Inflammatory macrophage treated with lipopolysaccharide for 4 hours (primary cell): ENCODE results near the gene PCSK5.

Experiments used
- DNase-seq: peaks from one replicate; pipeline ENCODE4 v3.0.0-alpha.2; 2020

The PCSK5 gene

DNA sequence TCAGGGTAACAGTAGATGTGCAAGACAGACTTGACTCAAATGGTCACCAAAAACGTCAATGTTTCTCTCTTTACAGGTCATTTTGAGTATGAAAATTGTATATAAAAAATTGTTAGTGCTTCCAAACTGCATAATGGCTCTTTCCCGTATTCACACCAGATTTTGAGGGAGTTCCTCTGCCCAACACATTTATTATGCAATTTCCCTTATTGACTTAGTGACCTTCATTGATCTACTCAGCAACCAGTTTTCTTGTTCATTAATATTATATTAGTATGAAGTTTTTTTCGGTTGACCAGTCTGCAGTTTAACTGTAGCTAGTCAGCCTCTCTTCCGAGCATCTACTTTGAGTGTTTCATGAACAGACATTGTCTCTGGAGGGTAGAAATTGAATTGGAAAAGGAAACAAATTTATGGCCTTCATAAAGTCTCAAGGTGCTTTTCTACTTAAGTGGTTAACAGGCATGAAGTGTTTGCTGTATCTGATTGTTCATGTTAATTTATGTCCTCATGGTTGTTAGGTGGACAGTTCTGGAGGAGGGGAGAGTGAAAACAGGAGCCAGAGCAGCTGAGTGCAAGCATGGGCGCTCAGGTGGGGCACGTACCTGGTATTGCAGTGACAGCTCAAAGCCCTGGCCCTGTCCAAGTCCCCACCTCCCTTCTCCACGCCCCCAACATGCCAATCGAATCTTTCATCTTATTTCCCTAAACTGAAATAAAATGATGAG, 263.6 kb downstream of the PCSK5 start:
- DNase-seq = no peak

DNA sequence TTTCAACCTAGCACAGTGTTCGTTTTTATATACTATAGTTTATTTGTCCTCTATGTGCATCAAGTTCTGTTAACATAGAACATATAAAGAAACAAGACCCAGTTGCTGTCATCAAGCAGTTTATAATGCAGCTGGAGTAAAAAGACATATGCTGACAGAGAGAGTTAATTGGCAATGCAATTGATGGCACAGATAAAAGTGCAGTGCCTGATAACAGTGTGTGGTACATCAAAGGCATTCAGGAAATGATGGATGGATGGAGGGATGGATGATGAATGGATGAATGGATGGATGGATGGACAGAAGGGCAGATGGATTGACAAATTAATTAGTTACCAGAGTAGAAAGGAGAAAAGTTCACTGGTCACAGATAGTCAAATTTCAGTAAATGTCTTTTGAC, 264.9 kb downstream of the PCSK5 start:
- DNase-seq = no peak

DNA sequence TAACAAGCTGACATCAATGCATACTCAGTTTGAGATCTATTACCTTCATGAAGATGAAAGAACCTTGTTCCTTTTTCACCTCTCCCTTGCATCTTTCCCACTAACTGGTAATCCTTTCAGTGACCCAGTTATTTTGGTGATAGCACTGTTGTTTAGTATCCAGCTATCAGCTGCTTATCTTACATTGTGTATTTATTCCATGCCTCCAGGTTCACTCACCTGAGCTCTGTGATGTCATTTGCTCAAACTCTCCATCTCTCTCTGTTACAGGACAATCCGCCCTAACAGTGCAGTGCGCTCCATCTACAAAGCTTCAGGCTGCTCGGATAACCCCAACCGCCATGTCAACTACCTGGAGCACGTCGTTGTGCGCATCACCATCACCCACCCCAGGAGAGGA, 268.2 kb downstream of the PCSK5 start:
- no peak for DNase-seq

DNA sequence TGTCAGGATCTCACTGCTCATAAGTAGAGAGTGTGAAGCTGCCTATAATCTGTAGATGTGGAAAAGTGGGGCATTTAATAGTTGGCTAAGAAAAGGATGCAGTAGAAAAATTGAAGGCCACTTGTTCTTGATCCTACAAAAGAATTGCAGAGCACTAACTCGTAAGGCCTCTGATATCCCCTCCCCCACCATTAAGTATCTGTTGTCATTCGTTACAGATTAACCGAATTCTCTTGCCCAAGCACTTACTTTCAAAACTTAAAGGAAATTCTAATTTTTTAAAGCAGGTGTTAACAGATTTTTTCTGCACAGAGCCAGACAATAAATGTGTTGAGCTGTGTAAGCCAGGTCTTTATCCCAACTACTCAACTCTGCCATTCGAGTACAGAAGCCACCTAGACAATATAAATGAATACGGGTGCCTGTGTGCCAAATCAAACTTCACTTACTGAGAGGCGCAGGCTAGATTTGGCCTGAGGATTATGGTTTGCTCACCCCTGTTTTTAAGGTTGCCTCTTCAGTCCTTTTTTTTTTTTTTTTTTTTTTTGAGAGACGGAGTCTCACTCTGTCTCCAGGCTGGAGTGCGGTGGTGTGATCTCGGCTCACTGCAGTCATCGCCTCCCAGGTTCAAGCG, 268.9 kb downstream of the PCSK5 start:
- no peak for DNase-seq

DNA sequence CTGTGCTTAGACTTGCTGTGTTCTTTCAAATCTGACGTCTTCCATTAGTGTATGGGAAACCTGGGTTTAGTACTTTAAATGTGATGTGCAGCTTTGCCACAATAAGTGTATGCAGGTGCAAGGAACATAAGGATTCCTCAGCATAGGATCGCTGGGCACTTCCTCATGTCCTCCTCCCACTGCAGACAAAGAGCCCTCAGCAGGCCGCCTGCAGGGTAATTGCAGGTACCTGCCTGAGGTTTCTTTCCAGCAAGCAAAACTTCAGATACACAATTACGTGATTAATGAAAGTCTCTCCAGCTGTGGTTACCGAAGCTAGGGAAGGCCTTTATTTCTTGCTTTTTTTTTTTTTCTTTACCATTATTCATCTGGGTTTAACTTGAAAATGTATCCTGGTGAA, 270.6 kb downstream of the PCSK5 start:
- DNase-seq = no peak

DNA sequence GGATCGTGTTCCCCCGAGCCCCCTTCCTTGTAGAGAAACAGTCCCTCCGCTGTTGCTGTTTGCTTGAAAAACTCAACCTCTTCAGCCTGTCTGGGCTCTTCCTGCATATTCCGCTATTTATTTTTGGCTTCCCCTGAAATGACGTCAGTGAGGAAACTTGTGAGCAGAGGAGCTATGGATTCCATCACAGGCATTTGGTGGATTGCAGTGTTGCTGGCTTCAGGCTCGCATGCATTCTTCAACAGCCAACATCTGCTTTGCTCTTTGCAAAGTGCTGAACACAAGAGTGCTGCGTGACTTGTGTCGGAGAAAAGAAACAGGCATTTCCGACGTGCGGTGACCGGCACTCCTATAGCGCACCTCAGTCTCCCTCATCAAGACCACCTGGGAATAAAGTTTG, 271.1 kb downstream of the PCSK5 start:
- DNase-seq = no peak

DNA sequence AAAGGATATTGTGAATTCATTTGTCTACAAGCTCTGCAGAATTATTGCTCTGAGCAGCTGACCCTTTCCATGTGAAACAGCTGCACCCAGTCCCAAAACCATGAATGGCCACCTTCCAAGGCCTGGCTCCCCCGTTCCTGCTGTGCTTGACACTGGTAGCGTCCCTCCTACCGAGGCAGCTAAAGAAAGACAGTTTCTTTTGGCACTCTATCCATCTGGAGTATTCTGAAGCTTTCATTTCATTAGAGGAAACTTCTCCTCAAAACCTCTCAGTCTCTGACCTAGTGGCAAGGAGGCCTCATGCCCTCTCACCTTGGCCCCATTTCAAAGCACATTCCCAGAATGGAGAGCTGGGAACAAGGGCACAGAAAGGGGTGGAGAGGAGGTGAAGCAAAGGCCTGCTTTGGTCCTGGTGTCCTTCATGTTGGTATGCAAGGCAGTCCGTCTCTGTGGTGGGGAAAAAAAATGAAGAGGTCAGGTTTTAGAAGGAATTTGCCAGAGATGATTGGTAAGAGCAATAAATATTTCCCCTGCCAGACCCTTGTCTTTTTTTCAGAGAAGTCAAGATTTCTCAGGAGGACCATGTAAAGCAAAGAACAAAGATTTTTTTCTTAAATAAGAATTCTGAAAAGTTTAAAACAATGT, 271.7 kb downstream of the PCSK5 start:
- DNase-seq = no peak

DNA sequence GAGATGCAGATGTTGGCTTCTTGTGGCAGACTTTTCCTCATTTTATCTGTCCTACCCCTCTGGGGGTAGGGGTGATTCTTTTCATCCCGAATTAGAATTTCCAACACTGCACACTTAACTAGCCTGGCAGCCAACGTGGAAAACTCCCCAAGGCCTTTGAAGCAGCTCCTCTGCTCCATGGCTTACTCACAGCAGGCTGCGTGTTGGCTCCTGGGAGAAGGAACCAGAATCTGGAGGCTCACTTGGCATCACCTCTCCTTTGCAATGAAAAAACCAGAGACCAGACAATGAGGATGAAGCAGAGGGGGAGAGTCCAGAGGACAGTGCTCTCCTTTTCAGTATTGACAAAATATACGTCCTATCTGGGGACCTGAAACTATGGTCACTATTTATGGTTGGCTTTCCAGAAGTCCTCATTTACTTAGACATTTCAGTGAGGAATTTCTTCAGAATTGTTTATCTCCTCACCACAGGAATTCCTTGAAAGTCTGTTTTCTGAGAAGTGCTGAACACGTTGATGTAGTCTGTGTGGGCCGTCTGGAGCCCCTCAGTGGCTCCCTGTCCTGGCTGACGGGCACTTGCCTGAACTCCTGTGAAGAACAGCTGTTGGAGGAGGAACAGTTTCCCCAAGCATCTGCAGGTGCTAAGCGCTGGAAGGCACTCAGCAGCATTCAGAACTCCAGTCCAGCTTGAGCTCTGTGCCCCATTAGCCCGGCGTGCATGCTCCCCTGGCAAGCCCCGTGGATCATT, 272.5 kb downstream of the PCSK5 start:
- DNase-seq = no peak

DNA sequence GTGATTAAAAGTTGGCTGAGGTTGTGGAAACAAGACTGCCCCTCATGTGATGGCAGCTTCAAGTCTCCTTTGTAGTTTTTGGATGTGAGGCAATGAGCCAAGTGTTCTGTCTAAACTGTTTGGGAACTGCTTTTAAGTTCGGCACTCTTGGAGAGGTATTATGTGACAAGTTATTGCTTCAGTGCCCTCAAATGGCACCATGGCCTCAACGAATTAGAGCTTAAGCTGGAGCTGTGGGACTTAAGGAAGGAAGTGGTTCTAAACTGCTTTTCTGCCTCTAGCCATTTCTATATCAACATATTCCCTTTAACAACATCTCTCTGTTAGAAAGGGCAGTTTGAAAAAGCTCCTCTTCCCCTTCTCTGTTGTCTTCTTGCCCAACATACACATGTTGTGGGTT, 276.1 kb downstream of the PCSK5 start:
- DNase-seq = no peak

DNA sequence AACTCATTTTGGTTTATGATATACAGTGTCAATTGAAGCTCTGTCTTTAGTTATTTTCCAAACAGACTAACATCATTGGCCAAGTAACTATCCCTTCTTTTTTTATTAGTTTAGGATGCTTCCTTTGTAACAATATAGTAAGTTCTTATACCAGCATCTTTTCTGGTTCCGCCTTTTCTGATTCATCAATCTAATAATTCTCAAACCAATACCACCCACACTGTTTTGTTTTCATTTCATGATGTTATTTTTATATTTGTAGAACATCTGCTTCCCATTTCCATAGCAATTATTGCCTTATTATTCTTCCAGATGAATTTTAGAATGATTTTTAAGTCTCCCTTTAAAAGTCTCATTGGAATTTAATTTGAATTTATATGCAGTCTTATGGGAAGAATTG, 285.7 kb downstream of the PCSK5 start:
- no peak for DNase-seq

DNA sequence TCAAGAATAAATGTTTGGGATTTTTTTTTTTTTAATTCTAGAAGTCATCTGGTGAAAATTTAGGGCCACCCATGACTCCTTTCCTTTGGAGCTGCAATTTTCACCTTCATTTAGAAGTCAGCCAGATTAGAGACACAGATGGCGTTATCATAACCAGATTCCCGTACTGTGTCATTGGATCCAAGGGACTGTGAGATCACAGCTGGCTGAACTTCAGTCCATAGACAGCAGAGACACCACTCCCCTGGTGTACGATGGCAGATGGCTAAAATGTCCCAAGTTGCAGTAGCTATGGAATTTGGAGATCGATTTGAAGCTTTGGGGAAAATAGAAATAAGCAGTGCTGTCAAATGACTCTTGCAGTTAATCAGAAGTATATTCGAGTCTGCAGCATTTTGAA, 287.5 kb downstream of the PCSK5 start:
- no peak for DNase-seq

DNA sequence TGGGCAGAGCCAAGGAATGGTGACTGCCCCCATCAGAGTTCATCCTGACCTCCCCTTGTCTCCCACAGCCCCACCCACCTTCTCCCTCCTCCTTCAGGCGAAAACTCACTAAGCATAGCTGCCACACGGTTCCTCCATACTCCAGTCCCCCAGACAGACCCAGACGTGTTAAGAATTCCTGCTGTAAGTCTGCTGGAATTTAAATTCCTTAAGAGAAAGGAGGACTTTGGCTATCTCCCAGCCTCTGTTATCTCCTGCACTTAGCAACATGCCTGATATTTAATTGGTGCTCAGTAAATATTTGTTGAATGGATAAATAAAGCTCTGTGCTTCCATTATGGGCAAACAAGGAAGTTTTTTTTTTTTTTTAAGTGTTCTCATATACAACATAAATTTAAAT, 290.1 kb downstream of the PCSK5 start:
- DNase-seq = no peak

DNA sequence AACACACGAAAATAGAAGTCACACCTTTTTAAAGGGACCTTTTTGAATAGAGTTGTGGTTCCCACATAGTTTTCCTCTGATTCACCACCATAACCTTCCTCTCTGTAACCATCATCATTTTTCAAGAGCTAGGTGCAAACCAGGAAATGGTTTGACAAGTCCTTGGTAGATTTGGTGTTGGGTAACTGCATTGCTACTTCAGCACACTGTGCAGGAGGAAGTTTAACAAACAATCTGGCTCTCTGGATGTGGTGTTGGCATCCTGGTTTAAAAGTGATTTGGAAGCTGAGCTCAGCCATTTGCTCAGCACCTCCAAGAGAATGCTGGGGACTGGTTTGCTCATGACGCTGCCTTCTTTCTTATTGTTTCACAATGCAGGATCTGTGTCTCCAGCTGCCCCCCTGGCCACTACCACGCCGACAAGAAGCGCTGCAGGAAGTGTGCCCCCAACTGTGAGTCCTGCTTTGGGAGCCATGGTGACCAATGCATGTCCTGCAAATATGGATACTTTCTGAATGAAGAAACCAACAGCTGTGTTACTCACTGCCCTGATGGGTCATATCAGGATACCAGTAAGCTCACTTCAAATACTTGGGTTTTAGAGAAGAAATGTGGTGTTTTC, 290.7 kb downstream of the PCSK5 start:
- DNase-seq = no peak

DNA sequence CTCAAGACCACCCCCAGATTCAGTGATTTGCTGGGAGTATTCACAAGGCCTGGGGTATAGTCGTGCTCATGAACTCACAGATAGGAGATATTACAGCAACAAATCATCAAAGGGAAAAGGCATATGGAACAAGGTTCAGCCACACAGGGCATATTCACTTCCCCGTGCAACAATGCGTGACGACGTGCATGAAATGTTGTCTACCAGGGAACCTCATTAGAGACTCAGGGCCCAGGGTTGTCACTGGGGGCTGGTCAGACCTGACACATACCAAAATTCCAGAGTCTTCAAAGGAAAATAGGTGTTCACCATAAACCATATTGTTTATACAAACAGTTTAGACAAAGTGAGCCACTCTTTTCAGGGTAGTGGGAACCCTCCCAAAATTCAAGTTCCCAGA, 291.3 kb downstream of the PCSK5 start:
- DNase-seq = no peak

DNA sequence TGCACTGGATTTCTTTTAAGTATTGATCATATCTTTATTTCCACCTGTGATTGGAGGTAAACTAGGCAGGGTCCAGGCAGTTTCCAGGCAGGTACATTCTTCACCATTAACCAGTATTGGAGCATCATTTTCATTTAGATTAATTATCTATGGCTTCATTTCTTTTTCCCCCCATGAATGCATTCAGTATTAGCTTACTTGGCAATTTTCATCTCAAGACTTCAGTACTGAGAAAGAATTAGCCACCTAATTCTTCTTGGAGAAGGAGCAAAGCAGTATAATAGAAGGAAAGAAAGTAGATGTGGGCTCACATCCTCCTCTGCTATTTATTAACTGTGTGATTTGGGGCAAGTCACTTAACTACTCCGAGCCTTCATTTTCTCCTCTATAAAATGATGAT, 295.0 kb downstream of the PCSK5 start:
- DNase-seq = no peak

DNA sequence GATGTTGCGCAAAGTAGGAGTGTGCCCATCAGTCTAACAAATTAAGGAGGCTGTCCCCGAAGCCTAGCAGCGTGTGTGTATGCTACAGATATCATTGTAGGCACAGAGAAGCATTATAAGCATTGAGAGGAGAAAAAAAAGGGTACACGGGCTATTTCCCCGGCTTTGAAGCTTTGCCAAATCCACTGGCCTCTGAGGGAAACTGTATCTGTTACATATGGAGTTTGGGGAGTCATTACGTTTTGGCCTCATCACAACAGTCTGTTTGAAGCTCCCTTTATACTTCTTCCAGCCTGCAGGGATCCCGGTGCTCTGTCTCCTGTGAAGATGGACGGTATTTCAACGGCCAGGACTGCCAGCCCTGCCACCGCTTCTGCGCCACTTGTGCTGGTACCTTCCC, 297.8 kb downstream of the PCSK5 start:
- DNase-seq = no peak

DNA sequence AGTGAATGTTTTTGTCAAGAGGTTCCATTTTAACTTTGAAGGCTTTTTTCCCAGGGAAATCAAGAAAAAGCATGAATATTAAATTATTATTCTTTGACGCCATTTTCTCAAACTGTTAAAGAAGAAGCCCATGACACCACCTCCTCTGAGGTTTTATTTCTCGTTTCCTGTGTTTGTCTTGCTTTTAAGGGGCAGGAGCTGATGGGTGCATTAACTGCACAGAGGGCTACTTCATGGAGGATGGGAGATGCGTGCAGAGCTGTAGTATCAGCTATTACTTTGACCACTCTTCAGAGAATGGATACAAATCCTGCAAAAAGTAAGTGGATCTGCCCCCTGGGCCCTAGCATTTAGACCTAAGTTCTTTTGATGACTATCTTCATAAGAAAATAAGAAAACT, 298.4 kb downstream of the PCSK5 start:
- DNase-seq = no peak

DNA sequence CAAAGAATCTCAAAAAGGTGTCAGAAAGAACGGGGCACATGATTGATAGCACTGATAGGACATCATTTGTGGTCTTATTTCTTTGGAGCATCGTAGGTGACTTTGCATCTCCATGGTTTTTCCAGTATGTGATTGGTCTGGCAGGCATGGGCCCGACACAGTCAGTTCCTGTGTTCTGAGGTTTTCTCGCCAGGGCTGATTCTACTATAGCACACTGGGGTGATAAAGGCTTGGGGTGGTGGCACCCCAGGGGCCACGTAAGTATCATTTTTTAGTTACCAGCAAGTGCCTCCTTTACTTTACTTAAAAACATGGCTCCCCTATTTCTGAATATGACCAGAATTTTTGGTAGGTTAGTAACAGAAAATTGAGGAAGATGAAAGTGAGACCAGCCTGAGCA, 301.0 kb downstream of the PCSK5 start:
- DNase-seq = no peak

DNA sequence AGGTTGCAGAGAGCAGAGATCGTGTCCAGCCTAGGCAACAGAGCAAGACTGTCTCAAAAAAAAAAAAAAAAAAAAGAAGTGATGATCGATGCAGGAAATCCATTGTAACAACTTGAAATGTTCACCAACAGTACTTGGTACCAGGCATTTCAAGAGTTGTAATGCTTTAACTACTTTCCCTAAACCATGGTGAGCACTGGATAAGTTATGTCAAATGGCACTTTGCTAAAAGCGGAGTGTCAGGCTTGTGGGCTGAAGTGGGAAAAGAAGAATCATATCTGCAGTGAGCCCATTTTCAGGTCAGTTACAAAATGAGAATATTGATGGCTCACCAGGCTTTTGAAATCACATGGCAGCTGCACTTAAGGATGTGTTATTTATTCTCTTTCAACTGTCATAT, 301.5 kb downstream of the PCSK5 start:
- DNase-seq = no peak

DNA sequence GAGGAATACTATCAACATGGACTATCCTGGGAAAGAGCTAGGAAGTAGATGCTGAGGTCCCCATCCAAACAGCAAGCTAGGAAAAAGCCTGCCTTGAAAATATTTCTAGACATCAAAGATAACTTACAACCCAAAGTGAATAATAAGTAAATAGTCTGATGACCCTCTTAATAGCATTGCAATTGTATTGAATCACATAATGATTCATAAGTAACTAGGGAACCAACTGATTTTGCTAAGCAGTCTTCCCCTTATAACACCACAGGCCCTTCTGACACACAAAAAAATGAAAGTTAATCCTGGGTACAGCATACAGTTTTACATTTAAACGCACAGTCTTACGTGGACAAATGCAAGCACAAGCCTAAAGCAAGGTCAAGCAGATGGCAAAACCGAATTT, 304.4 kb downstream of the PCSK5 start:
- DNase-seq = no peak

DNA sequence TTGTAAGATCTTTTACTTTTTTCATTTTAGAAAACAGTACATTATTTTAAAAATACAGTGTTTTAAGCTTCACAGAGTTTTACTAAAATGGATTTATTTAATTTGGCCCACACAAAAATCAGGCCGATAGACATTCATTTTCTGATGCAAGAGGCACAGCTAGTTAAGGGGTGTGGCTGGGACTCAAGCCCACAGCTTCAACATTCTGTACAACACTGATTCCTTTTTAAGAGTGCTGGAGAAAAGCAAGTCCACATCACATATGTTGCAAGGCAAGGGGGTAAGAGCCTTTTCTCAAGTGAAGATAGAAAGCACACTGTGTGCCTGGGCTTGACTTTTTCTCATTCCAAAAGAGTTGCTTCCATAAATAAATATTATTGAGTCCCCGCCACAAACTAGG, 307.9 kb downstream of the PCSK5 start:
- no peak for DNase-seq

DNA sequence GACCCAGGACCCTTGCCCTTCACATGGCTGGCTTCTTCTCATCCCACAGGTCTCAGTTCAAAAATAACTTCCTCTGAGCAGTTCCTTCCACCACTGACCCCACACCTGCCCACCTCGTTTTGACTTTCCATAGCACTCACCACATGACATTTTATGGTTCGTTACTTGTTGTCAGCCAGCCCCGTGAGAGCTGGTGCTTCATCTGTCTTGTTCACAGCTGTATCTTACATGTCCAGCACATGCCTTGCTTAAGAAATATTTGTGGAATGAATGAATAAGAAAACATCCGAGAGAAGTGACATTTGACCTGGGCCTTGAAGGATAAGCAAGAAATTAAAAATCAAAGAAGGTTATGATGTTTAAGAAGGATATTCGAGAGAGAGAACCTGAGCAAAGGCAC, 309.8 kb downstream of the PCSK5 start:
- no peak for DNase-seq

DNA sequence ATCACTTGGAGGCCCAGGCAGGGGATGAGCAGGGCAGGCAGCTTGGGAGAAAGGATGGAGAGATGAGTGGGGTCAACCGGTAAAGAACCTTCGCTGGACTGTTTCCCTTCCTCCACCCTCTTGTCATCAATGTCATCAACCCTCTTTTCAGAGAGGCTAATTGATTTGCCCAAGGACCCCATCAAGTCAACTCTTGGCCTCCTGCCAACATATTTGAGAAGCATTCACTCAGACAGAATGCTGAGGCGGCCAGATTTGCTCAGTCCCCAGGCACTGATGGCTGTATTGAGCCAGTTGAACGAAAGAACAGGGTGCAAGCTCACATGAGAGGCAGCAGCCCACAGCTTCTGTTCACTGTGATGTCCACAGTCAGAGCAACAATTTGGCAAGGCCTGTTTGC, 310.3 kb downstream of the PCSK5 start:
- no peak for DNase-seq
